HepG2 (cell line): Measurements from ENCODE around the gene RTN3. TPM values are rescaled to one million over a fixed set of nuclear protein-coding genes. Genes with fewer than 3 reads are reported as not detected.

Experiments
- AHR ChIP-seq: IDR thresholded peaks from 2 replicates; pipeline ENCODE4 v1.6.1; 2018; ENCODE audit warnings: missing genetic modification reagents, missing compliant biosample characterization
- DR1 ChIP-seq: sonication (generic); formaldehyde crosslinking; IDR thresholded peaks from 2 replicates; pipeline ENCODE4 v1.8.0; 2021; ENCODE audit warnings: mild to moderate bottlenecking, missing genetic modification reagents, inconsistent platforms
- ESRRA ChIP-seq: sonication (generic); formaldehyde crosslinking; IDR thresholded peaks from 2 replicates; pipeline ENCODE4 v1.5.1; 2020; ENCODE audit warnings: mild to moderate bottlenecking, low read depth, missing genetic modification reagents
- FOXA3 ChIP-seq: IDR thresholded peaks from 2 replicates; pipeline ENCODE4 v1.6.1; 2016; ENCODE audit warnings: missing genetic modification reagents, missing compliant biosample characterization
- GRHL1 ChIP-seq: sonication (generic); formaldehyde crosslinking; conservative IDR thresholded peaks from 2 replicates; pipeline ENCODE4 v1.8.0; 2022; ENCODE audit warnings: missing genetic modification reagents
- HIVEP1 ChIP-seq: sonication (generic); formaldehyde crosslinking; IDR thresholded peaks from 2 replicates; pipeline ENCODE4 v1.4.0; 2020; ENCODE audit warnings: mild to moderate bottlenecking, missing genetic modification reagents
- PBX2 ChIP-seq: IDR thresholded peaks from 2 replicates; pipeline ENCODE4 v1.6.1; 2016; ENCODE audit warnings: control low read depth
- PCBP2 ChIP-seq: fragments of 200-400 bp; formaldehyde crosslinking; optimal IDR thresholded peaks from 2 replicates; pipeline ENCODE3; 2018; ENCODE audit warnings: low read length, low read depth; ENCODE audit not compliant: poor library complexity, severe bottlenecking
- SP4 ChIP-seq: sonication (generic); formaldehyde crosslinking; IDR thresholded peaks from 2 replicates; pipeline ENCODE4 v1.8.1; 2023; ENCODE audit warnings: mild to moderate bottlenecking, missing genetic modification reagents
- TFDP2 ChIP-seq: sonication (generic); formaldehyde crosslinking; IDR thresholded peaks from 2 replicates; pipeline ENCODE4 v1.4.0; 2020; ENCODE audit warnings: missing genetic modification reagents
- ZBED4 ChIP-seq: sonication (generic); formaldehyde crosslinking; IDR thresholded peaks from 2 replicates; pipeline ENCODE4 v1.4.0; 2020; ENCODE audit warnings: missing genetic modification reagents, borderline replicate concordance
- ZFP41 ChIP-seq: sonication (generic); formaldehyde crosslinking; IDR thresholded peaks from 2 replicates; pipeline ENCODE4 v1.4.0; 2020; ENCODE audit warnings: mild to moderate bottlenecking, missing genetic modification reagents, borderline replicate concordance
- ZFP91 ChIP-seq: sonication (generic); formaldehyde crosslinking; IDR thresholded peaks from 2 replicates; pipeline ENCODE4 v1.9.0; 2022; ENCODE audit warnings: missing genetic modification reagents, mild to moderate bottlenecking, borderline replicate concordance
- ZMYM3 ChIP-seq: sonication (generic); formaldehyde crosslinking; IDR thresholded peaks from 2 replicates; pipeline ENCODE4 v1.5.1; 2020; ENCODE audit warnings: mild to moderate bottlenecking, missing genetic modification reagents
- ZNF768 ChIP-seq: sonication (generic); formaldehyde crosslinking; IDR thresholded peaks from 2 replicates; pipeline ENCODE4 v1.4.0; 2020; ENCODE audit warnings: missing genetic modification reagents
- polyA plus RNA-seq, 8 experiments: library from polyadenylated mRNA; depleted of rRNA in 3 of 8; stranded (reverse) in 7 of 8; unstranded in 1 of 8; fragments of >200 nt; fragmentation: Illumina TruSeq in 4 of 8; extraction: Trizol in 4 of 8; gene quantifications; 2 replicates each; pipeline versions ENCODE4 v1.2.1 to v1.2.3, GENCODE V29; 2011 to 2016; ENCODE audit warnings: low read depth in 4 of 8, missing spikeins in 1 of 8, mixed read lengths in 1 of 8; ENCODE audit not compliant: insufficient read depth in 1 of 8
- total RNA-seq, 5 experiments: library from RNA; depleted of rRNA; stranded (reverse); fragments of >200 nt; fragmentation: Illumina TruSeq; extraction: Trizol; gene quantifications; 2 replicates each; pipeline ENCODE4 v1.2.3, GENCODE V29; 2016; ENCODE audit warnings: low read depth in 1 of 5

The RTN3 gene
- total and polyA plus RNA-seq, 2 of the 13 experiments (the other 11 are each of a cell fraction or from before 2014, with no cell fraction given) = 32.2 to 41.1 TPM

GRCh38 chr11:63767267-63767564, 85.9 kb downstream of the RTN3 start (continued):
- TF ChIP-seq ZBED4 (CRISPR knock-in tag) = no peak
- TF ChIP-seq PCBP2 = peak; percentile 16
- no peak for TF ChIP-seq SP4
- 0 out of 2 replicates have a peak, but pooled peaks have one; percentile 55 for TF ChIP-seq ESRRA (CRISPR knock-in tag)
- TF ChIP-seq HIVEP1 (CRISPR knock-in tag) = no peak
- no peak for TF ChIP-seq ZFP41 (CRISPR knock-in tag)
- TF ChIP-seq ZNF768 (CRISPR knock-in tag) = peak; percentile 44; the same call in 1 of the 2 replicates
- no peak for TF ChIP-seq AHR (CRISPR knock-in tag)
- peak; percentile 99; the same call in 1 of the 2 replicates for TF ChIP-seq ZFP91
- TF ChIP-seq DR1 (CRISPR knock-in tag) = peak; percentile 25; the same call in 1 of the 2 replicates
- TF ChIP-seq ZMYM3 = peak; percentile 56; the same call in 1 of the 2 replicates
- TF ChIP-seq TFDP2 (CRISPR knock-in tag) = no peak
- no peak for TF ChIP-seq FOXA3 (CRISPR knock-in tag)
- no peak for TF ChIP-seq GRHL1
- TF ChIP-seq PBX2 (CRISPR knock-in tag) = no peak
